H1 (cell line): ENCODE measurements around the gene SPATA31C2. TPM values are rescaled to one million over a fixed set of nuclear protein-coding genes. Genes with fewer than 3 reads are reported as not detected.
"Not testable (repeated sequence)": the region's sequence is repeated elsewhere in the genome, so short reads cannot be mapped to it uniquely, and the experiment has no call there.

Experiments used
- CTCF ChIA-PET: fragments of 300-600 bp; sonication (Branson Sonifier 250); formaldehyde crosslinking; loops from one replicate; lab custom pipeline; 2021; ENCODE audit not compliant: partially characterized antibody; lab: Charles Lee
- POLR2A ChIA-PET: fragments of 300-600 bp; sonication (Branson Sonifier 250); formaldehyde crosslinking; loops from one replicate; lab custom pipeline; 2021; ENCODE audit warnings: inconsistent platforms; ENCODE audit not compliant: partially characterized antibody; lab: Charles Lee
- DNase-seq, 2 experiments: peaks; one replicate each; pipeline versions ENCODE4 v3.0.0 to v3.0.0-alpha.2; 2010 to 2022; ENCODE audit warnings: low spot score in 2 of 2, low read depth in 1 of 2, mixed read lengths in 1 of 2
- FAIRE-seq: peaks from 2 replicates; lab custom pipeline; 2011; peaks lifted over from hg19 to GRCh38; lab: Jason Lieb, UNC
- H2AFZ ChIP-seq: 2 replicates; pipeline ENCODE4 v1.8.1; 2012; ENCODE audit warnings: low read length, inconsistent platforms
- H2AK5ac ChIP-seq: 2 replicates; pipeline ENCODE4 v1.6.1; 2013; ENCODE audit warnings: low read depth, low read length
- H2BK120ac ChIP-seq: replicated peaks from 2 replicates; pipeline ENCODE3; 2013; ENCODE audit warnings: low read depth, low read length, inconsistent platforms
- H2BK12ac ChIP-seq: 2 replicates; pipeline ENCODE4 v1.6.1; 2013; ENCODE audit warnings: low read depth, low read length
- H2BK15ac ChIP-seq: 2 replicates; pipeline ENCODE4 v1.6.1; 2013; ENCODE audit warnings: low read length
- H2BK20ac ChIP-seq: 2 replicates; pipeline ENCODE4 v1.6.1; 2013; ENCODE audit warnings: low read length
- H2BK5ac ChIP-seq: 2 replicates; pipeline ENCODE4 v1.6.1; 2013; ENCODE audit warnings: low read depth, low read length
- H3K14ac ChIP-seq: 2 replicates; pipeline ENCODE4 v1.6.1; 2013; ENCODE audit warnings: inconsistent platforms; ENCODE audit not compliant: insufficient read length
- H3K18ac ChIP-seq: 2 replicates; pipeline ENCODE4 v1.6.1; 2013; ENCODE audit warnings: low read length; ENCODE audit errors: extremely low read depth
- H3K23ac ChIP-seq: 2 replicates; pipeline ENCODE4 v1.6.1; 2013; ENCODE audit warnings: inconsistent platforms; ENCODE audit not compliant: insufficient read length
- H3K23me2 ChIP-seq: 2 replicates; pipeline ENCODE4 v1.6.1; 2013; ENCODE audit warnings: low read depth, low read length
- H3K27ac ChIP-seq: 2 replicates; pipeline ENCODE4 v1.6.1; 2011; ENCODE audit warnings: low read depth, low read length, inconsistent platforms
- H3K27me3 ChIP-seq, 4 experiments: replicated peaks in 1 of 4; 1 replicate in 1 of 4; 2 replicates in 3 of 4; pipeline versions ENCODE4 v1.6.1 to v1.8.1; 2011 to 2013; ENCODE audit warnings: low read length in 3 of 4, mild to moderate bottlenecking in 3 of 4, inconsistent platforms in 2 of 4, mixed read lengths in 2 of 4, moderate library complexity in 1 of 4; ENCODE audit not compliant: control insufficient read depth in 3 of 4, insufficient read depth in 3 of 4; ENCODE audit errors: extremely low read depth in 1 of 4
- H3K36me3 ChIP-seq, 4 experiments: 2 replicates each; pipeline versions ENCODE4 v1.6.1 to v1.8.1; 2011 to 2013; ENCODE audit warnings: mild to moderate bottlenecking in 4 of 4, low read length in 3 of 4, moderate library complexity in 2 of 4, control low read depth in 1 of 4, inconsistent platforms in 1 of 4; ENCODE audit not compliant: insufficient read depth in 4 of 4, control insufficient read depth in 2 of 4
- H3K4ac ChIP-seq: replicated peaks from 2 replicates; pipeline ENCODE3; 2013; ENCODE audit warnings: low read length, low read depth, mixed read lengths, inconsistent platforms; ENCODE audit not compliant: insufficient read length
- H3K4me1 ChIP-seq, 4 experiments: replicated peaks in 1 of 4; 1 replicate in 1 of 4; 2 replicates in 3 of 4; pipeline versions ENCODE4 v1.6.1 to v1.8.1; 2011 to 2013; ENCODE audit warnings: low read length in 3 of 4, inconsistent platforms in 2 of 4, mixed read lengths in 1 of 4; ENCODE audit not compliant: insufficient read depth in 4 of 4, control insufficient read depth in 3 of 4
- H3K4me2 ChIP-seq, 2 experiments: 2 replicates each; pipeline versions ENCODE4 v1.6.1 to v1.8.1; 2011 to 2013; ENCODE audit warnings: low read depth in 2 of 2, low read length in 2 of 2, control low read depth in 1 of 2, inconsistent platforms in 1 of 2, mild to moderate bottlenecking in 1 of 2; ENCODE audit not compliant: insufficient read depth in 1 of 2
- H3K4me3 ChIP-seq, 4 experiments: fragments of 200-600, 300-600 bp in 1 of 4; sonication (generic), shearing (Covaris generic), sonication (Bioruptor Twin) in 1 of 4; 2 replicates each; pipeline versions ENCODE4 v1.5.1 to v1.8.1; 2011 to 2016; ENCODE audit warnings: low read length in 4 of 4, low read depth in 3 of 4, control low read depth in 2 of 4, inconsistent platforms in 2 of 4, mild to moderate bottlenecking in 2 of 4, mixed read lengths in 1 of 4, moderate library complexity in 1 of 4; ENCODE audit not compliant: insufficient read depth in 2 of 4; ENCODE audit errors: extremely low read depth in 1 of 4
- H3K56ac ChIP-seq: replicated peaks from 2 replicates; pipeline ENCODE3; 2013; ENCODE audit warnings: low read depth, mild to moderate bottlenecking, mixed read lengths, low read length, inconsistent platforms; ENCODE audit not compliant: insufficient read length
- H3K79me1 ChIP-seq: 2 replicates; pipeline ENCODE4 v1.6.1; 2013; ENCODE audit warnings: low read depth, low read length, control low read depth
- H3K79me2 ChIP-seq, 2 experiments: 2 replicates each; pipeline versions ENCODE4 v1.6.1 to v1.8.1; 2012 to 2013; ENCODE audit warnings: low read length in 2 of 2, mild to moderate bottlenecking in 2 of 2, inconsistent platforms in 1 of 2; ENCODE audit not compliant: insufficient read depth in 2 of 2, control insufficient read depth in 1 of 2
- H3K9ac ChIP-seq, 4 experiments: replicated peaks in 1 of 4; 1 replicate in 1 of 4; 2 replicates in 3 of 4; pipeline versions ENCODE4 v1.6.1 to v1.8.1; 2011 to 2013; ENCODE audit warnings: low read depth in 3 of 4, low read length in 3 of 4, control low read depth in 2 of 4, mild to moderate bottlenecking in 2 of 4, moderate library complexity in 2 of 4, inconsistent platforms in 1 of 4; ENCODE audit errors: extremely low read depth in 1 of 4
- H3K9me3 ChIP-seq, 2 experiments: 2 replicates each; pipeline versions ENCODE4 v1.6.1 to v1.8.1; 2012 to 2013; ENCODE audit warnings: mild to moderate bottlenecking in 2 of 2, moderate library complexity in 2 of 2, control low read depth in 1 of 2, inconsistent platforms in 1 of 2, low read depth in 1 of 2, low read length in 1 of 2, mixed read lengths in 1 of 2; ENCODE audit not compliant: insufficient read depth in 2 of 2
- H4K20me1 ChIP-seq, 2 experiments: replicated peaks in 1 of 2; 2 replicates each; pipeline versions ENCODE3 to v1.8.1; 2011 to 2013; ENCODE audit warnings: inconsistent platforms in 2 of 2, low read length in 2 of 2, mild to moderate bottlenecking in 1 of 2; ENCODE audit not compliant: insufficient read depth in 2 of 2, control insufficient read depth in 1 of 2
- H4K5ac ChIP-seq: 2 replicates; pipeline ENCODE4 v1.6.1; 2013; ENCODE audit warnings: low read length, low read depth, mixed read lengths, inconsistent platforms; ENCODE audit not compliant: insufficient read length
- H4K8ac ChIP-seq: 2 replicates; pipeline ENCODE4 v1.8.0; 2013; ENCODE audit warnings: mild to moderate bottlenecking, moderate library complexity, low read length, inconsistent platforms; ENCODE audit not compliant: insufficient read depth; ENCODE audit errors: extremely low read depth
- H4K91ac ChIP-seq: replicated peaks from 2 replicates; pipeline ENCODE3; 2013; ENCODE audit warnings: low read length, mixed read lengths, inconsistent platforms; ENCODE audit not compliant: insufficient read length
- WGBS, 2 experiments: shearing (Covaris generic) in 1 of 2; methylation state at CpG; one replicate each; pipeline versions ENCODE4 v1.1.6 to v1.1.7; 2013 to 2015; ENCODE audit warnings: low lambda C conversion rate in 2 of 2, mixed read lengths in 2 of 2, inconsistent platforms in 1 of 2, low coverage in 1 of 2, missing lambda C conversion rate in 1 of 2; ENCODE audit not compliant: insufficient replicate concordance in 2 of 2, insufficient coverage in 1 of 2, insufficient read length in 1 of 2; ENCODE audit errors: extremely low coverage in 1 of 2, missing lambda C conversion rate in 1 of 2; 5-methylcytosine and 5-hydroxymethylcytosine counted together
- long read RNA-seq, 2 experiments: library from RNA in 1 of 2; library from capped mRNA in 1 of 2; stranded (forward); transcript quantifications; one replicate each; pipeline ENCODE4 v2.0.0, GENCODE V29; 2021; ENCODE audit warnings: inconsistent platforms in 1 of 2
- polyA minus RNA-seq, 3 experiments: library from RNA; depleted of rRNA, polyadenylated mRNA; stranded (reverse); fragments of >200 nt; gene quantifications; 1 replicate in 2 of 3; 2 replicates in 1 of 3; pipeline ENCODE4 v1.2.3, GENCODE V29; 2011
- polyA plus RNA-seq, 7 experiments: library from polyadenylated mRNA; depleted of rRNA in 3 of 7; stranded (reverse) in 5 of 7; unstranded in 2 of 7; fragments of >200 nt in 5 of 7; fragments of 200-250 nt in 2 of 7; gene quantifications; 1 replicate in 5 of 7; 2 replicates in 1 of 7; 4 replicates in 1 of 7; pipeline versions ENCODE4 v1.2.1 to v1.2.3, GENCODE V29; 2011 to 2013; ENCODE audit warnings: missing spikeins in 2 of 7, mixed read lengths in 2 of 7
- total RNA-seq: library from RNA; stranded (reverse); fragmentation: NEBNext Ultra II Directional; extraction: Animal tissue kit (Norgen Biotek cat#: 25700); gene quantifications from 2 replicates; pipeline ENCODE4 v1.2.1, GENCODE V29; 2021

Gene SPATA31C2
- total RNA-seq (0.15 and 0.20 TPM in 2 replicates), polyA plus RNA-seq (2011; rRNA removed) (0.17 and 0.35 TPM in 2 replicates), polyA minus RNA-seq (2011; rRNA and poly(A)+ RNA removed) (0.24 and 0.32 TPM in 2 replicates)
- 0.13 TPM for polyA plus RNA-seq (2011; cell fraction: cytosol; rRNA removed)
- 0.24 TPM for polyA plus RNA-seq (2011; cell fraction: nucleus; rRNA removed)
- polyA plus RNA-seq (2012, experiment 1 of 2) = 0.19 to 0.44 TPM (median 0.23 TPM) in 4 replicates
- 0.16 TPM for polyA plus RNA-seq (2012, experiment 2 of 2)
- 0.08 TPM for polyA plus RNA-seq (2013, experiment 1 of 2)
- polyA plus RNA-seq (2013, experiment 2 of 2) = 0.15 TPM
- not detected for polyA minus RNA-seq (2011; cell fraction: cytosol; rRNA and poly(A)+ RNA removed)
- polyA minus RNA-seq (2011; cell fraction: nucleus; rRNA and poly(A)+ RNA removed) = 0.30 TPM
- long read RNA-seq, experiment 1 = 0 reads
- long read RNA-seq, experiment 2 = 0 reads

GRCh38 chr9:88138375-88138774 lies at the start of gene SPATA31C2:
TSS of gene SPATA31C2 (minus strand) at chr9:88138475. CDS start at chr9:88138446, 29 bp downstream.
- H3K9ac ChIP-seq, H3K79me1 ChIP-seq, H2BK120ac ChIP-seq, H3K9me3 ChIP-seq, H3K23me2 ChIP-seq, POLR2A ChIA-PET, H2AFZ ChIP-seq, H3K4me2 ChIP-seq, H2BK15ac ChIP-seq, H4K20me1 ChIP-seq, H2BK5ac ChIP-seq, H4K5ac ChIP-seq, H3K36me3 ChIP-seq, H3K18ac ChIP-seq, H3K4me1 ChIP-seq, CTCF ChIA-PET, H3K27ac ChIP-seq, H2AK5ac ChIP-seq, H2BK20ac ChIP-seq, H3K4ac ChIP-seq, H3K4me3 ChIP-seq, DNase-seq, H3K27me3 ChIP-seq, H3K14ac ChIP-seq, H3K56ac ChIP-seq, H2BK12ac ChIP-seq, H3K79me2 ChIP-seq, H3K23ac ChIP-seq, H4K8ac ChIP-seq, FAIRE-seq, H4K91ac ChIP-seq: not testable (repeated sequence)
- WGBS, 2 experiments = no CpG with 5 or more reads among the region's 8 CpGs
